SK-N-SH treated with all-trans-retinoic acid at 6 μM for 48 hours (cell line): ENCODE data around the gene FSIP1.

Experiments
- BACH2 ChIP-seq: fragments of 250-450 bp; sonication (Bioruptor Pico); IDR thresholded peaks from 2 replicates; pipeline ENCODE4 v1.9.0; 2021; ENCODE audit warnings: mild to moderate bottlenecking, borderline replicate concordance
- CREB5 ChIP-seq: fragments of 250-450 bp; sonication (Bioruptor Pico); IDR thresholded peaks from 2 replicates; pipeline ENCODE4 v1.5.1; 2020; ENCODE audit warnings: low read depth, mild to moderate bottlenecking, moderate library complexity
- CSDC2 ChIP-seq: fragments of 250-450 bp; sonication (Bioruptor Pico); IDR thresholded peaks from 2 replicates; pipeline ENCODE4 v1.5.0; 2020; ENCODE audit warnings: mild to moderate bottlenecking, moderate library complexity
- PATZ1 ChIP-seq: fragments of 250-450 bp; sonication (Bioruptor Pico); IDR thresholded peaks from 2 replicates; pipeline ENCODE4 v1.8.0; 2020; ENCODE audit warnings: mild to moderate bottlenecking, moderate library complexity, borderline replicate concordance
- SNAI2 ChIP-seq: fragments of 250-450 bp; sonication (Bioruptor Pico); IDR thresholded peaks from 2 replicates; pipeline ENCODE4 v1.5.0; 2020; ENCODE audit warnings: mild to moderate bottlenecking, moderate library complexity
- TOX ChIP-seq: fragments of 250-450 bp; sonication (Bioruptor Pico); IDR thresholded peaks from 2 replicates; pipeline ENCODE4 v1.8.0; 2021; ENCODE audit warnings: mild to moderate bottlenecking, moderate library complexity, borderline replicate concordance
- TSHZ2 ChIP-seq: fragments of 250-450 bp; sonication (Bioruptor Pico); IDR thresholded peaks from 2 replicates; pipeline ENCODE4 v1.5.0; 2020; ENCODE audit warnings: mild to moderate bottlenecking, moderate library complexity
- ZFP30 ChIP-seq: fragments of 450-650 bp; formaldehyde crosslinking; IDR thresholded peaks from 2 replicates; pipeline ENCODE4 v1.5.0; 2022; ENCODE audit warnings: mild to moderate bottlenecking, moderate library complexity
- ZNF565 ChIP-seq: fragments of 450-650 bp; formaldehyde crosslinking; conservative IDR thresholded peaks from 2 replicates; pipeline ENCODE4 v1.5.0; 2020; ENCODE audit warnings: low read depth, mild to moderate bottlenecking, moderate library complexity
- ZNF70 ChIP-seq: fragments of 450-650 bp; formaldehyde crosslinking; IDR thresholded peaks from 2 replicates; pipeline ENCODE4 v1.5.0; 2020; ENCODE audit warnings: mild to moderate bottlenecking, moderate library complexity

GRCh38 chr15:39798382-39798781 lies 15.7 kb upstream of the FSIP1 start:
- TF ChIP-seq CREB5 (CRISPR knock-in tag): no peak
- TF ChIP-seq ZNF565 (CRISPR knock-in tag): no peak
- TF ChIP-seq ZNF70 (CRISPR knock-in tag): no peak
- TF ChIP-seq TSHZ2 (CRISPR knock-in tag): no peak
- no peak for TF ChIP-seq PATZ1
- no peak for TF ChIP-seq TOX (CRISPR knock-in tag)
- TF ChIP-seq ZFP30: no peak
- no peak for TF ChIP-seq SNAI2
- no peak for TF ChIP-seq CSDC2 (CRISPR knock-in tag)
- no peak for TF ChIP-seq BACH2 (CRISPR knock-in tag)
